Osteoblast (primary cell): ENCODE results near the gene UST. TPM values are rescaled to one million over a fixed set of nuclear protein-coding genes. Genes with fewer than 3 reads are reported as not detected.

Experiments
- DNase-seq: peaks from one replicate; pipeline ENCODE4 v3.0.0; 2011; ENCODE audit warnings: low spot score, mixed read lengths; ENCODE audit not compliant: insufficient read length; ENCODE audit errors: missing footprints
- H2AFZ ChIP-seq: 2 replicates; pipeline ENCODE4 v1.6.0; 2011; ENCODE audit warnings: mild to moderate bottlenecking, low read length
- H3K27ac ChIP-seq: 2 replicates; pipeline ENCODE4 v1.5.1; 2011; ENCODE audit warnings: mild to moderate bottlenecking, low read depth, low read length, moderate library complexity
- H3K27me3 ChIP-seq: 2 replicates; pipeline ENCODE4 v1.6.0; 2012; ENCODE audit warnings: mild to moderate bottlenecking, control low read depth, inconsistent platforms, low read length, moderate library complexity; ENCODE audit not compliant: insufficient read depth
- H3K36me3 ChIP-seq: 2 replicates; pipeline ENCODE4 v1.5.1; 2011; ENCODE audit warnings: mild to moderate bottlenecking, low read length, control low read depth, moderate library complexity; ENCODE audit not compliant: insufficient read depth
- H3K4me1 ChIP-seq: 2 replicates; pipeline ENCODE4 v1.5.1; 2011; ENCODE audit warnings: mild to moderate bottlenecking, low read length, control low read depth, moderate library complexity; ENCODE audit not compliant: insufficient read depth
- H3K4me2 ChIP-seq: 2 replicates; pipeline ENCODE4 v1.6.0; 2011; ENCODE audit warnings: mild to moderate bottlenecking, low read length; ENCODE audit not compliant: insufficient read depth
- H3K4me3 ChIP-seq: fragments of 200-600 bp; sonication (generic); 3 replicates; pipeline ENCODE4 v1.5.1; 2012; ENCODE audit warnings: mild to moderate bottlenecking, low read length, inconsistent platforms; ENCODE audit not compliant: insufficient read depth
- H3K79me2 ChIP-seq: 2 replicates; pipeline ENCODE4 v1.6.0; 2012; ENCODE audit warnings: mild to moderate bottlenecking, low read length, control low read depth, inconsistent platforms; ENCODE audit not compliant: insufficient read depth
- H3K9me3 ChIP-seq: 2 replicates; pipeline ENCODE4 v1.5.1; 2011; ENCODE audit warnings: low read depth, low read length, control low read depth
- H4K20me1 ChIP-seq: 2 replicates; pipeline ENCODE4 v1.6.0; 2012; ENCODE audit warnings: mild to moderate bottlenecking, low read length, control low read depth; ENCODE audit not compliant: insufficient read depth
- CTCF ChIP-seq: IDR thresholded peaks from 2 replicates; pipeline ENCODE4 v1.5.1; 2011; ENCODE audit warnings: mild to moderate bottlenecking, low read depth, low read length, moderate library complexity; ENCODE audit errors: extremely low read depth
- total RNA-seq: library from RNA; depleted of rRNA; stranded (reverse); fragments of >200 nt; gene quantifications from 2 replicates; pipeline ENCODE4 v1.2.3, GENCODE V29; 2012

Gene UST
- total RNA-seq, 1 donor = 18.1 TPM

- peaks cover 31% of the 10 kb centered on the region for H3K4me1 ChIP-seq
- no peak overlapping the region for H3K27ac ChIP-seq
- H2AFZ ChIP-seq = no peak overlapping the region
- no peak for DNase-seq
- TF ChIP-seq CTCF = no peak
- no peaks in the 10 kb centered on the region for H3K36me3 ChIP-seq
- H3K4me2 ChIP-seq = no peak overlapping the region
- H3K4me3 ChIP-seq = no peak overlapping the region
- no peaks in the 10 kb centered on the region for H3K27me3 ChIP-seq
- H3K9me3 ChIP-seq = no peaks in the 10 kb centered on the region
- no peaks in the 10 kb centered on the region for H3K79me2 ChIP-seq
- no peaks in the 10 kb centered on the region for H4K20me1 ChIP-seq
Observed at GRCh38 chr6:149016716-149017115, 269.9 kb downstream of the UST start.

- H3K9me3 ChIP-seq = no peaks in the 10 kb centered on the region
- no peaks in the 10 kb centered on the region for H3K79me2 ChIP-seq
- H3K4me1 ChIP-seq = peaks cover 9% of the 10 kb centered on the region
- no peaks in the 10 kb centered on the region for H4K20me1 ChIP-seq
- H3K36me3 ChIP-seq = no peaks in the 10 kb centered on the region
- no peak overlapping the region for H2AFZ ChIP-seq
- H3K27ac ChIP-seq = no peak overlapping the region
- H3K4me3 ChIP-seq = no peak overlapping the region
- no peak for DNase-seq
- H3K27me3 ChIP-seq = no peaks in the 10 kb centered on the region
- no peak for TF ChIP-seq CTCF
- H3K4me2 ChIP-seq = no peak overlapping the region
Observed at GRCh38 chr6:149020319-149020718, 273.5 kb downstream of the UST start.

GRCh38 chr6:149024361-149024760 lies 277.5 kb downstream of the UST start:
- H3K27ac ChIP-seq = no peak overlapping the region

GRCh38 chr6:149025061-149025460 lies 278.2 kb downstream of the UST start:
- H3K4me2 ChIP-seq = no peak overlapping the region
- H3K27ac ChIP-seq = no peak overlapping the region
- H4K20me1 ChIP-seq = no peaks in the 10 kb centered on the region
- no peak overlapping the region for H2AFZ ChIP-seq
- TF ChIP-seq CTCF = no peak
- H3K9me3 ChIP-seq = no peaks in the 10 kb centered on the region
- no peak for DNase-seq
- no peak overlapping the region for H3K4me3 ChIP-seq
- H3K4me1 ChIP-seq = peaks cover 20% of the 10 kb centered on the region
- H3K79me2 ChIP-seq = no peaks in the 10 kb centered on the region
- H3K36me3 ChIP-seq = no peaks in the 10 kb centered on the region
- no peaks in the 10 kb centered on the region for H3K27me3 ChIP-seq

More at GRCh38 chr6:149024361-149024760, 277.5 kb downstream of the UST start:
- Histone ChIP-seq H3K9me3 (no peaks in the 10 kb centered on the region), H3K4me2 (no peak overlapping the region), H3K4me3 (no peak overlapping the region), H3K27me3 (no peaks in the 10 kb centered on the region), H3K36me3 (no peaks in the 10 kb centered on the region), H2AFZ (no peak overlapping the region), H4K20me1 (no peaks in the 10 kb centered on the region), H3K79me2 (no peaks in the 10 kb centered on the region), H3K4me1 (peaks cover 16% of the 10 kb centered on the region)
- TF ChIP-seq CTCF = no peak
- no peak for DNase-seq
